DND-41 (cell line): ENCODE results near the gene PXT1.

Experiments
- EZH2 ChIP-seq: IDR thresholded peaks from 3 replicates; pipeline ENCODE4 v1.6.1; 2012; ENCODE audit warnings: borderline replicate concordance, low read depth, mild to moderate bottlenecking, moderate library complexity, low read length, inconsistent platforms; ENCODE audit not compliant: severe bottlenecking
- TF ChIP-seq, protein P1 (sequence below): IDR thresholded peaks from 2 replicates; pipeline ENCODE4 v1.5.1; 2012; ENCODE audit warnings: borderline replicate concordance, low read length, moderate library complexity, mild to moderate bottlenecking; ENCODE audit not compliant: poor library complexity, severe bottlenecking; ENCODE audit errors: extremely low read depth

DNA sequence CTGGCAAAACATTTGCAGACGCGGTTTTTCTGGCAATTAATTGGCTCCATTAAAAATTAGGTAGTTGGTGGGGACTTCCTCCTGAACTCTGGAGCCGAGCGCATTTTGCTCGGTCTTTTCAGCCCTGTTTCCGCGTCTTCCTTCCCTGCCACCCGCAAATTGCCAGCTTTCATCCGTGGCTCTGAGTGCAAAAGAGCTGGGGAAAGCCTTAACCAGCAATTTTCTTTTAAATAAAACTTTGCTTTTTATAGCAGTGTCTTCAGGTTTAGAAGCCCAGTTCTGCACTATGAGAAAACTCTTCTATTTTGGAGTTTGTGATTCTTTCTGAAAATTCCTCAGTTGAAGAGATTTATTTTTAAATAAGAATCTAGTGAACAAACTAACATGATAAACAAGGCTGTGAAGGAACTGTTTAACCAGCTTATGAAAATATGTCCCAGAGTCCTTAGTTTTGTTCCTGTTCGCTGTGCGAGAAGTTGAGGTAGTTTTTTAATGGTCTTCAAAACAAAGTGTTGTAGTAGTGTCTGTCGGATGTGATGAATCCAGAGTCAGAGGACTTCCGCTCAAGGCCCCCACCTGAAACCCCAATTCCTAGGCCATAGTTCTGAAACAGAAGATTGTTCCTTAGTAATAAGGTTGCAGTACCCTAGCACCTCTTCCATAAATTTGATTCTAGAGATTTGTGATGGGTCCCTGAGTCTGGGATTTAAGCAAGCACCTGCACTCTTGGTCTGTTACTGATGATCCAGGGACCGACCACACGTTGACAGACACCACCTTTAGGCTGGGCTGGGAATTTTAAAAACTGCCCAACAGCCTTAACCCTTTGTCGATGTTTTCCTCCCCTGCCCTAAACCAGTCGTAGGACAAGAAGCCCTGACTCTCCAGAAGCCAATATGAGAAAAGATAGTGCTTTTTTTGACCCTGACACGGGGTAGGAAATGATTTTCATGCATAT is 1.1 kb upstream of the PXT1 start:
- TF ChIP-seq, protein P1, sequence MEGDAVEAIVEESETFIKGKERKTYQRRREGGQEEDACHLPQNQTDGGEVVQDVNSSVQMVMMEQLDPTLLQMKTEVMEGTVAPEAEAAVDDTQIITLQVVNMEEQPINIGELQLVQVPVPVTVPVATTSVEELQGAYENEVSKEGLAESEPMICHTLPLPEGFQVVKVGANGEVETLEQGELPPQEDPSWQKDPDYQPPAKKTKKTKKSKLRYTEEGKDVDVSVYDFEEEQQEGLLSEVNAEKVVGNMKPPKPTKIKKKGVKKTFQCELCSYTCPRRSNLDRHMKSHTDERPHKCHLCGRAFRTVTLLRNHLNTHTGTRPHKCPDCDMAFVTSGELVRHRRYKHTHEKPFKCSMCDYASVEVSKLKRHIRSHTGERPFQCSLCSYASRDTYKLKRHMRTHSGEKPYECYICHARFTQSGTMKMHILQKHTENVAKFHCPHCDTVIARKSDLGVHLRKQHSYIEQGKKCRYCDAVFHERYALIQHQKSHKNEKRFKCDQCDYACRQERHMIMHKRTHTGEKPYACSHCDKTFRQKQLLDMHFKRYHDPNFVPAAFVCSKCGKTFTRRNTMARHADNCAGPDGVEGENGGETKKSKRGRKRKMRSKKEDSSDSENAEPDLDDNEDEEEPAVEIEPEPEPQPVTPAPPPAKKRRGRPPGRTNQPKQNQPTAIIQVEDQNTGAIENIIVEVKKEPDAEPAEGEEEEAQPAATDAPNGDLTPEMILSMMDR, result no peak
- no peak for TF ChIP-seq EZH2
